NCI-H1436 (cell line): ENCODE results near the gene PEMT.

Experiments
- DNase-seq: peaks from one replicate; lab custom pipeline; 2025; lab: John Stamatoyannopoulos, UW

The PEMT gene

GRCh38 chr17:17514993-17515933 is 76.2 kb downstream of the PEMT start:
- no peak for DNase-seq

DNA sequence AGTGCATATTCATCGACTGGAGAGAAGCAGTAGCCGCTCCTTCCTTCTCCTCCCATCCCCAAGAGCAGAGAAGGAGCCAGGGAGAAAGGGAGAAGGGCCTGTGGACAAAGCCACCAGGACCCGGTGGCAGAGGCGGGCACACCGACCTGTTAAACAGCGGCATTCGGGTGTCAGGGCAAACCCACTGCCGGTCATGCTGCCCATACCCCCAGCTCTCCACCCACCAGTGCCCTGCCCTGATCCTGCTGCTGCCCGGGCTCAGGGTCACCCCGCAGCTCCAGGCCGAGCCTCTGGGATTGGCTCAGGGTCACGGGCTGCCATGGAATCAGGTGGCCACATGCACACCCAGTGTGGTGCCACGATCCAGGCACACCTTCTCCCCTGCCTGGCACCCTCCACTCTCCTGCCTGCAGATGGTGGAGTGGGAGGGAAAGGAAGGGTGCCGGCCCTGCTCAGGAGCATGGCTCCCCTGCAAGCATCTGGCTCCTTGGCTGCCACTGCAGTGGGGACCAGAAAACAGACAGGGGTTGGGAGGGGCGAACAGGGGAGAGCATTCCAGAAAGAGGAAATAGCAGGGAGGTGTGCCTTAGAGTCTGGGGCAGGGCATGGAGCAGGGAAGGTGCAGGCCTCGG is 77.0 kb downstream of the PEMT start:
- DNase-seq: no peak

- DNase-seq: no peak
Measured at GRCh38 chr17:17513626-17514025, 77.9 kb downstream of the PEMT start.

DNA sequence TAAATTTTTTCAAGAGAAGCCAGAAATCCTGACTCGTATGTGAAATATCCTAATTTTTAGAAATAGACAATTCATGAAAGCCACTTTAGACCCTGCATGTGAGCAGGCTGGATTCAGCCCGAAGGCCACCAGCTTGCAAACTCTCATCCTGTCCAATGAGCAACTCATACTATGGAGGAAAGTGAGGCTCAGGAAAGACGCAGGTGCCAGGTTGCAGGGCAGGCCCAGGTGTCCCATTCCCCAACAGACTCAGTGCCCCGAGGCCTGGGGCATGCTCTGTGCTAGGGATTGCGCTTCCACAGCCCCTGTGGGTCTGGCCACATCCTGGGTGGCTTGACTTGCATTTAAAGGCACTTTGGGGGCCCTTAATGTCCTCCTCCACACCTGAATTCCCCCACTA is 78.6 kb downstream of the PEMT start:
- DNase-seq: no peak

GRCh38 chr17:17511881-17512858 is 79.3 kb downstream of the PEMT start:
- no peak for DNase-seq

DNA sequence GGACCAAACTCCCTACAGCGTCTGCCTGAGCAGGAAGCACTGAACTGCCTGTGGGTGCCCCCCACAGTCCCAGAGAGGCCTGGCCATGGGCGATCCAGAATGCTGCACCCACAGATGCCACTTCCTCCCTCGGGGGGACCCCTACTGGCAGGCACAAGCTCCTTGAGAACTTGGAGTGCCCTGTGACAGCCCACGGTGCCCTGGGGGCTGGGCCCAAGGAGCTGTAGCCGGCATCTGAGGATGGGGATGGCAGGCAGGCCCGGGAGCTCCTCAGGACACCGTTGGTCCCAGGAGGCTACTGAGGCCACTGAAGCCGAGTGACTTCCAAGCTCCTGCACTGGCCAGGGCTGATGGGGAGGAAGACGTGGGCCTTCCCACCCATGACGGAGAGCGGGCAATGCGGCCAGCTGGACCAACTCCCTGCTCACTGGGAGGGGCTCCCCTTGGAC is 80.2 kb downstream of the PEMT start:
- DNase-seq: no peak

GRCh38 chr17:17510456-17511292 is 80.8 kb downstream of the PEMT start:
- no peak for DNase-seq

DNA sequence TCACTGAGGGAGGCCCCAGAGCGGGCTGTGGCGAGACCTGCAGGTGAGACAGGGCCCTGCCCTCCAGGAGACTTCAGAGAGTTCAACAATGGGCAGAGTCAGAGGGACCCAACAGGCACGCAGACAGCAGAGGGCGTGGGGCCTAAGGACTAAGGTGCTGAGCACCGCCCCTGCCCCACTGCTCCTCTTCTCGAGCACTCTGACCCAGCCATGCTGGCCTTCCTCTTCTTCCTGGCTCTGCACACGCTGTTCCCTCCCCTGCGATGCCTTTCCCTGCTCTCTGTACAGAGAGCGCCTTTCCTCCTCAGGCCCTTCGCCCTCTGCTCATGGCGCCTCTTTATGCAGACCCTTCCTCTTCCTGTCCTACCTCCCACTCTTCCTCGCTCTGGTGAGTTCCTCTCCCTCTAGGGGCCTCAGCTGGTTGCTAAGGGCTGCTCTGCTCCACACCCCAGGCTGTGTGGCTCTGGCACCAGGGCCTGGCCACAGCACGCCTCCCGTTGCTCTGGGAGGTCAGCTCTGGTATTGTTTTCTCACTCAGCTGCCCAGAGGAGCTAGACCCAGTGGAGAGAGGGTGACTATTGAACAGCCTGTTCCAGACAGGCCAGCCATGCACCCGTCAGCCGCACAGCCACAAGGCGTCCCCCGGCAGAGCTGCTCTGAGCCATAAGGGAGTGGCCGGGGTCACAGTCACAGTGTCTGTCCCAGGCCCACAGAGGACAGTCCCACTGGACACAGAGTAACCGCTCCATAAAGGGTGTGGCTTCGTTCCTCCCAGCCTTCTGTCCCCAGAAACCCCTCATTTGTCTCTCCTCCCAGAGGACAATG is 81.7 kb downstream of the PEMT start:
- DNase-seq: no peak

DNA sequence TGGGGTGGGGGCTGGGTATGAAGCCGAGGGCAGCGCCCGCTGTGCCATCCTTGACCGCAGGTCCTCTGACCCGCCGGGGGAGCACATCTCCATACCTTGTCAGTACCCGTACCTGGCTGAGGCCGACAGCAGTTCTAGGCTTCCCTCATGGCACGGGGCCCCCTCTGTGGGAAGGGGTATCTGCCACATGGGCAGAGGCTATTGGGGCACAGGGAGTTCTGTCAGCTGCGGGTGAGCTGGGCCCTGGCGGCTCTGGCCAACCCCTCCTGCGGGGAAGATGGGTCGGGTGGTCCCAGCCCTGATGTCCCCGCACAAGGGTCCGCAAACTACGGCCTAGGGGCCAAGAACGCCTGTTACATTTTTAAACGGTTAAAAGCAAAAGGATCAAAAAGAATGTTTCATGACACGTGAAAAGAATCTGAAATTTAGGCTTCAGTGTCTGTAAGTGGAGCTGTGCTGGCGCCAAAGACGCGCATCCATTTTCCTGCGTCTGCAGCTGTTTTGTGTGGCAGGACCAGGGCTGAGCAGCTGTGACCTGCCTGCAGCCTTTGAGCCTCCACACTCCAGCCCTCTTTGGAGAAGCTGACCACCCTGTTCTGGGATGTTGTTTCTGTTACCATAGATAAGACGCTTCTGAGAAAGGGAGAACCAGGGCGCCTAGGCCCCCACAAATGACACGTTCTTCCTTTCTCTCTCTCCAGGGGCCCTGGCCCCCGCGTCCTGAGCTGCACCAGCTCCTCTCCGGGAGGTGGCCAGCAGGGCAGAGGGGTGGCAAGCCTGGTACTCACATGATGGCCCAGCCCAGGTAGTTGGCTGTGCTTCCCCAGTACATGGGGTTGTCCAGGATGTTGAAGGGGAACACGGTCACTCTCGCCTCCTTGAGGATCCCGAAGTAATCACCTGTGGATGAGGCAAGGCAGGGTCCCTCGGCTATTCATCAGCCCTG is 82.6 kb downstream of the PEMT start:
- no peak for DNase-seq

- no peak for DNase-seq
Measured at GRCh38 chr17:17508019-17508535, 83.4 kb downstream of the PEMT start.

GRCh38 chr17:17507465-17508011 is 84.0 kb downstream of the PEMT start:
- no peak for DNase-seq

GRCh38 chr17:17506893-17507464 is 84.5 kb downstream of the PEMT start:
- DNase-seq: no peak

GRCh38 chr17:17506181-17506741 is 85.2 kb downstream of the PEMT start:
- DNase-seq: no peak

GRCh38 chr17:17505610-17506171 is 85.8 kb downstream of the PEMT start:
- DNase-seq: no peak

GRCh38 chr17:17505151-17505550 is 86.4 kb downstream of the PEMT start:
- no peak for DNase-seq

DNA sequence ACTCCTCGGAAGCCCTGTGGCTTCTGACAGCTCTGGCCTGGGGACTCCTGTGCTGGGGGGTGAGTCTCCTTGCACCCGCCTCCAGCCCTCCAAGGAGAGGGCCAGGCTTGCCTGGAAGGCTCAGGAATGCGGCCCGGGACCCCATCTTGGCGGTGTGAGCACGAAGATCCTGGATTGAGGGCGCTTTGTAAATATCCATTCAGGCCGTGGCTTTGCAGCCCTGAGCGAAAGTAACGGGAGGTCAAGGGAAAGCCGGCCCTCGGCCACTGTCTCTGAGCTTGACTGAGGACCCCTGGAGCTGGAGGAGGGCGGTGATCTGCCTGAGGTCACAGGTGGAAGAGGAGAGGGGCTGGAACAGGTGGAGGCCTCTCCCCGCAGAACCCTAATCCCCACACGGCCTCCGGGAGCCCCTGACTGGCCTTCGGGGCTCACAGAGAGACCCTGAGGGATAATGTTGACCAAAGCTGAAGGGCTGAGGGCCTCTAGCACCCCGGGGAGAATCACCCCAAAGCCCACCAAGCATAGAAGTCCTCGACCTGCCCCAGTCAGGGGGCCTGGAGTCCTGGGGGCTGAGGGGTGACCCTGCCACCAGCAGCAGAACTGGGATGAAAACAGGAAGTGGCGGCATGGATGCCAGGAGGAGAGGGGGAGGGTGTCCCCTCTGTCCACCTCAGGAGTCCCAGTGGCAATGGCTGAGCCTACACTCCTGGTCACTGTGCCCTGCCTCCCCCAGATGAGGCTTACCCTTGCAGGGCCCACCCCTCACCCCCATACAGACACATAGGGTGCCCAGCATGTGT is 87.0 kb downstream of the PEMT start:
- DNase-seq: no peak
